Measurements from ENCODE around the gene ADAMTS2. TPM values are rescaled to one million over a fixed set of nuclear protein-coding genes. Genes with fewer than 3 reads are reported as not detected.

Gene ADAMTS2
- total and polyA plus RNA-seq, 2 donors (not counting 1 experiment from before 2014, with no cell fraction given): 16.2 to 70.2 TPM

DNA sequence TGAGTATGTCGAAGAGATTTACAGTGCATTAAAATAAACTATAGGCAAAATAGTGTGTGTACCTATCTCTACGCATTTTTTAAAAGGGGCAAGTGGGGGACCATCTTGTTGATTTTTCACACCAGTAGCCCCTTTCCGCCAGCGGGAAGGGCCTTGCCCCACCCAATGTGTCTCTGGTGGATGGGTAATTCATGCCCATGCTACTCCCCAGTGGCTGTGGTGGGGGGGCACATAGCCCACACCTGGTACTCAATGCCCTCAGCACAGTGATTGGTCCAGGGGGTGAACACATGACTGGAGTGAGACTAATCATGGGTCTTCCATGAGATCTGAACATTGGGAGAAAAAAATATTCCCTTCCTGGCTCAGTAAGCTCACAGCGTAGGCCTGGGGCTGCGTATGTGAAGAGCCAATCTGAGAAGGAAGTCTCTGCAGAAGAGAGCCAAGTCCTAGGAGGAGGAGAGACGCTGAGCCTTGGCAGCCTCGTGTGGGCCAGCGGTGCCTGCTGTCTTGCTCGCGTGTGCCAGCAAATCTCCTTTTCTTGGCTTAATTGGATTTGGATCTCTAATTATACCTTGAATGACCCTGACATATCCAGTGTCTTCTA, 103.4 kb downstream of the ADAMTS2 start:
- H3K9ac ChIP-seq (ENCODE audit: insufficient read depth, low read length): no peak overlapping the region
- H3K27me3 ChIP-seq (ENCODE audit: control insufficient read depth, insufficient read depth, low read length): no peaks in the 10 kb centered on the region
- no peak for DNase-seq (ENCODE audit: low read depth in 2 of 2)
- no peak overlapping the region for H2AFZ ChIP-seq (ENCODE audit: low read length)
- H3K9me3 ChIP-seq (ENCODE audit: control insufficient read depth, insufficient read depth, low read depth, low read length): no peaks in the 10 kb centered on the region
- no peak overlapping the region for H3K4me2 ChIP-seq (ENCODE audit: extremely low read depth, insufficient read depth, low read length)
- H3K27ac ChIP-seq (ENCODE audit: insufficient read depth, low read length): no peak overlapping the region
- no peak overlapping the region for H3K4me3 ChIP-seq (replicated peaks in 1 of 4; ENCODE audit: control extremely low read depth in 1 of 4, insufficient read depth in 1 of 4, low read depth in 3 of 4, low read length in 4 of 4)
- H4K20me1 ChIP-seq (ENCODE audit: control insufficient read depth, extremely low read depth, insufficient read depth, low read length): no peaks in the 10 kb centered on the region
- peaks cover 26% of the 10 kb centered on the region for H3K79me2 ChIP-seq (ENCODE audit: control insufficient read depth, insufficient read depth, low read length)
- H3K36me3 ChIP-seq (ENCODE audit: control insufficient read depth, insufficient read depth, low read length): peaks cover 2% of the 10 kb centered on the region
- H3K4me1 ChIP-seq (ENCODE audit: control insufficient read depth, extremely low read depth, insufficient read depth, low read length): peaks cover 9% of the 10 kb centered on the region
- TF ChIP-seq, protein P1, sequence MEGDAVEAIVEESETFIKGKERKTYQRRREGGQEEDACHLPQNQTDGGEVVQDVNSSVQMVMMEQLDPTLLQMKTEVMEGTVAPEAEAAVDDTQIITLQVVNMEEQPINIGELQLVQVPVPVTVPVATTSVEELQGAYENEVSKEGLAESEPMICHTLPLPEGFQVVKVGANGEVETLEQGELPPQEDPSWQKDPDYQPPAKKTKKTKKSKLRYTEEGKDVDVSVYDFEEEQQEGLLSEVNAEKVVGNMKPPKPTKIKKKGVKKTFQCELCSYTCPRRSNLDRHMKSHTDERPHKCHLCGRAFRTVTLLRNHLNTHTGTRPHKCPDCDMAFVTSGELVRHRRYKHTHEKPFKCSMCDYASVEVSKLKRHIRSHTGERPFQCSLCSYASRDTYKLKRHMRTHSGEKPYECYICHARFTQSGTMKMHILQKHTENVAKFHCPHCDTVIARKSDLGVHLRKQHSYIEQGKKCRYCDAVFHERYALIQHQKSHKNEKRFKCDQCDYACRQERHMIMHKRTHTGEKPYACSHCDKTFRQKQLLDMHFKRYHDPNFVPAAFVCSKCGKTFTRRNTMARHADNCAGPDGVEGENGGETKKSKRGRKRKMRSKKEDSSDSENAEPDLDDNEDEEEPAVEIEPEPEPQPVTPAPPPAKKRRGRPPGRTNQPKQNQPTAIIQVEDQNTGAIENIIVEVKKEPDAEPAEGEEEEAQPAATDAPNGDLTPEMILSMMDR (conservative IDR thresholded peaks at IDR 0.05 in 1 of 2, IDR thresholded peaks at IDR 0.05 in 1 of 2; ENCODE audit: low read depth in 1 of 2, low read length in 2 of 2): no peak
- no peak for TF ChIP-seq EZH2 (IDR thresholded peaks at IDR 0.05; ENCODE audit: low read length, missing control alignments)

DNA sequence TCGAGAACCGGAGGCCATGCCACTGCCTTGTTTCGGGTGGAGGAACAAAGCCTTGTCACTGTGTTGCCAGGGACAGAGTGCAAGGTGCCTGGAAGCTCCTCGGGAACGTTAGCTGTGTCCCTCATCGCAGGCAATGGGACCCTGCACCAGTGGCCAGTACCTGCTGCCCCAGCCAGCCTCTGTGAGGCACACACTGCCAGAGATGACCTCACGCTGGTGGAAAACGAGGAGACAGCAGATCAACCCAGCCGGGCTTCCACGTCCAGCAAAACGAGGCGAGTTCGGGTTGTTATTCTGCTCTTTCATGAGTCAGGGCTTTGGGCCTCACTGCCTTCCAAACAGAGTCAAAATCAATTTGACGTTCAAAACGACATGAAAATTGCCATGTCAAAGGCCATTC, 104.1 kb downstream of the ADAMTS2 start:
- TF ChIP-seq, protein P1 (conservative IDR thresholded peaks at IDR 0.05 in 1 of 2, IDR thresholded peaks at IDR 0.05 in 1 of 2; ENCODE audit: low read depth in 1 of 2, low read length in 2 of 2): no peak
- no peak for TF ChIP-seq EZH2 (IDR thresholded peaks at IDR 0.05; ENCODE audit: low read length, missing control alignments)
- H3K9me3 ChIP-seq (ENCODE audit: control insufficient read depth, insufficient read depth, low read depth, low read length): no peaks in the 10 kb centered on the region
- H3K9ac ChIP-seq (ENCODE audit: insufficient read depth, low read length): no peak overlapping the region
- DNase-seq (ENCODE audit: low read depth in 2 of 2): no peak
- no peak overlapping the region for H2AFZ ChIP-seq (ENCODE audit: low read length)
- no peak overlapping the region for H3K27ac ChIP-seq (ENCODE audit: insufficient read depth, low read length)
- peaks cover 22% of the 10 kb centered on the region for H3K79me2 ChIP-seq (ENCODE audit: control insufficient read depth, insufficient read depth, low read length)
- H3K27me3 ChIP-seq (ENCODE audit: control insufficient read depth, insufficient read depth, low read length): no peaks in the 10 kb centered on the region
- H3K4me3 ChIP-seq (replicated peaks in 1 of 4; ENCODE audit: control extremely low read depth in 1 of 4, insufficient read depth in 1 of 4, low read depth in 3 of 4, low read length in 4 of 4): no peak overlapping the region
- H3K4me1 ChIP-seq (ENCODE audit: control insufficient read depth, extremely low read depth, insufficient read depth, low read length): peaks cover 9% of the 10 kb centered on the region
- peaks cover 2% of the 10 kb centered on the region for H3K36me3 ChIP-seq (ENCODE audit: control insufficient read depth, insufficient read depth, low read length)
- H3K4me2 ChIP-seq (ENCODE audit: extremely low read depth, insufficient read depth, low read length): no peak overlapping the region
- H4K20me1 ChIP-seq (ENCODE audit: control insufficient read depth, extremely low read depth, insufficient read depth, low read length): no peaks in the 10 kb centered on the region

DNA sequence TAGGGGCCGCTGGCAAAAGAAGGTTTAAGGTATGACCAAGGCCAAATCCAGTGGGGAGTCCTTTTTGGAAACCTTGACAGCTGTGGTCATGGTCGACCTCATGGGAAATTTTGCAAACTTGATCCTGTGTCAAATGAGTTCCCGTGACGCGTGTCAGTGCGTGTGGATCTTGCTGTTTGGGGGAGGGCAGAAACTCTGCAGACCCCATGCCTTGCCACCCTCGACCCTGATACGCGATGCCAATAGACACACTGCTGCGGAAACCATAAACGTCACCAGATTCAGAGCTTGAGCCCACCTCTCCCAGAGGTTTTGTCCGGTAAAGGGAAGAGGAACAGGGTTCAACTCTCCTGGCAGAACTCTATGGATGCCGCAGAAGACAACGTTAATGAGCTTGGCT, 104.7 kb downstream of the ADAMTS2 start:
- no peak overlapping the region for H2AFZ ChIP-seq (ENCODE audit: low read length)
- TF ChIP-seq, protein P1 (conservative IDR thresholded peaks at IDR 0.05 in 1 of 2, IDR thresholded peaks at IDR 0.05 in 1 of 2; ENCODE audit: low read depth in 1 of 2, low read length in 2 of 2): no peak
- TF ChIP-seq EZH2 (IDR thresholded peaks at IDR 0.05; ENCODE audit: low read length, missing control alignments): no peak
- no peak overlapping the region for H3K27ac ChIP-seq (ENCODE audit: insufficient read depth, low read length)
- H3K9ac ChIP-seq (ENCODE audit: insufficient read depth, low read length): no peak overlapping the region
- no peak overlapping the region for H3K4me2 ChIP-seq (ENCODE audit: extremely low read depth, insufficient read depth, low read length)
- no peak overlapping the region for H3K4me3 ChIP-seq (replicated peaks in 1 of 4; ENCODE audit: control extremely low read depth in 1 of 4, insufficient read depth in 1 of 4, low read depth in 3 of 4, low read length in 4 of 4)
- no peaks in the 10 kb centered on the region for H3K27me3 ChIP-seq (ENCODE audit: control insufficient read depth, insufficient read depth, low read length)
- H3K79me2 ChIP-seq (ENCODE audit: control insufficient read depth, insufficient read depth, low read length): peaks cover 24% of the 10 kb centered on the region
- H3K36me3 ChIP-seq (ENCODE audit: control insufficient read depth, insufficient read depth, low read length): peaks cover 2% of the 10 kb centered on the region
- no peaks in the 10 kb centered on the region for H4K20me1 ChIP-seq (ENCODE audit: control insufficient read depth, extremely low read depth, insufficient read depth, low read length)
- H3K4me1 ChIP-seq (ENCODE audit: control insufficient read depth, extremely low read depth, insufficient read depth, low read length): peaks cover 9% of the 10 kb centered on the region
- no peaks in the 10 kb centered on the region for H3K9me3 ChIP-seq (ENCODE audit: control insufficient read depth, insufficient read depth, low read depth, low read length)
- no peak for DNase-seq (ENCODE audit: low read depth in 2 of 2)
